Thyroid gland (tissue), 4 donors: ENCODE data around the gene MAGI1.

ENCODE experiments used
- CTCF ChIP-seq, 6 experiments: fragments of 200-600 bp in 3 of 6; fragments of 450-650 bp in 3 of 6; sonication (generic) in 3 of 6; IDR thresholded peaks; one replicate each; pipeline ENCODE4 v1.5.1; 2016 to 2019; ENCODE audit warnings: antibody characterized with exemption in 6 of 6, mild to moderate bottlenecking in 2 of 6, inconsistent platforms in 1 of 6, moderate library complexity in 1 of 6
- POLR2A ChIP-seq, 2 donors: fragments of 450-650 bp; IDR thresholded peaks; one replicate each; pipeline ENCODE4 v1.6.1; 2017; ENCODE audit warnings: antibody characterized with exemption in 2 of 2, mild to moderate bottlenecking in 2 of 2, moderate library complexity in 1 of 2

GRCh38 chr3:66014651-66015050, 24.1 kb downstream of the MAGI1 start:
- TF ChIP-seq CTCF (IDR thresholded peaks at IDR 0.05) (no peak), POLR2A (IDR thresholded peaks at IDR 0.05) (no peak)
